Measurements from ENCODE around the gene USP46.

GRCh38 chr4:52628543-52628942, 30.6 kb downstream of the USP46 start:
- no peak for TF ChIP-seq CTCF (conservative IDR thresholded peaks at IDR 0.05)
- no peak for TF ChIP-seq ZFX (IDR thresholded peaks at IDR 0.05)
